UCSD-AML1 (cell line): ENCODE measurements around the gene PIEZO1.
"Not testable (repeated sequence)": the region's sequence is repeated elsewhere in the genome, so short reads cannot be mapped to it uniquely, and the experiment has no call there.

Experiments used
- DNase-seq: peaks from one replicate; lab custom pipeline; 2025; ENCODE audit not compliant: unreplicated experiment; lab: John Stamatoyannopoulos, UW

Gene PIEZO1, protein sequence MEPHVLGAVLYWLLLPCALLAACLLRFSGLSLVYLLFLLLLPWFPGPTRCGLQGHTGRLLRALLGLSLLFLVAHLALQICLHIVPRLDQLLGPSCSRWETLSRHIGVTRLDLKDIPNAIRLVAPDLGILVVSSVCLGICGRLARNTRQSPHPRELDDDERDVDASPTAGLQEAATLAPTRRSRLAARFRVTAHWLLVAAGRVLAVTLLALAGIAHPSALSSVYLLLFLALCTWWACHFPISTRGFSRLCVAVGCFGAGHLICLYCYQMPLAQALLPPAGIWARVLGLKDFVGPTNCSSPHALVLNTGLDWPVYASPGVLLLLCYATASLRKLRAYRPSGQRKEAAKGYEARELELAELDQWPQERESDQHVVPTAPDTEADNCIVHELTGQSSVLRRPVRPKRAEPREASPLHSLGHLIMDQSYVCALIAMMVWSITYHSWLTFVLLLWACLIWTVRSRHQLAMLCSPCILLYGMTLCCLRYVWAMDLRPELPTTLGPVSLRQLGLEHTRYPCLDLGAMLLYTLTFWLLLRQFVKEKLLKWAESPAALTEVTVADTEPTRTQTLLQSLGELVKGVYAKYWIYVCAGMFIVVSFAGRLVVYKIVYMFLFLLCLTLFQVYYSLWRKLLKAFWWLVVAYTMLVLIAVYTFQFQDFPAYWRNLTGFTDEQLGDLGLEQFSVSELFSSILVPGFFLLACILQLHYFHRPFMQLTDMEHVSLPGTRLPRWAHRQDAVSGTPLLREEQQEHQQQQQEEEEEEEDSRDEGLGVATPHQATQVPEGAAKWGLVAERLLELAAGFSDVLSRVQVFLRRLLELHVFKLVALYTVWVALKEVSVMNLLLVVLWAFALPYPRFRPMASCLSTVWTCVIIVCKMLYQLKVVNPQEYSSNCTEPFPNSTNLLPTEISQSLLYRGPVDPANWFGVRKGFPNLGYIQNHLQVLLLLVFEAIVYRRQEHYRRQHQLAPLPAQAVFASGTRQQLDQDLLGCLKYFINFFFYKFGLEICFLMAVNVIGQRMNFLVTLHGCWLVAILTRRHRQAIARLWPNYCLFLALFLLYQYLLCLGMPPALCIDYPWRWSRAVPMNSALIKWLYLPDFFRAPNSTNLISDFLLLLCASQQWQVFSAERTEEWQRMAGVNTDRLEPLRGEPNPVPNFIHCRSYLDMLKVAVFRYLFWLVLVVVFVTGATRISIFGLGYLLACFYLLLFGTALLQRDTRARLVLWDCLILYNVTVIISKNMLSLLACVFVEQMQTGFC (N-terminal part only)

DNA sequence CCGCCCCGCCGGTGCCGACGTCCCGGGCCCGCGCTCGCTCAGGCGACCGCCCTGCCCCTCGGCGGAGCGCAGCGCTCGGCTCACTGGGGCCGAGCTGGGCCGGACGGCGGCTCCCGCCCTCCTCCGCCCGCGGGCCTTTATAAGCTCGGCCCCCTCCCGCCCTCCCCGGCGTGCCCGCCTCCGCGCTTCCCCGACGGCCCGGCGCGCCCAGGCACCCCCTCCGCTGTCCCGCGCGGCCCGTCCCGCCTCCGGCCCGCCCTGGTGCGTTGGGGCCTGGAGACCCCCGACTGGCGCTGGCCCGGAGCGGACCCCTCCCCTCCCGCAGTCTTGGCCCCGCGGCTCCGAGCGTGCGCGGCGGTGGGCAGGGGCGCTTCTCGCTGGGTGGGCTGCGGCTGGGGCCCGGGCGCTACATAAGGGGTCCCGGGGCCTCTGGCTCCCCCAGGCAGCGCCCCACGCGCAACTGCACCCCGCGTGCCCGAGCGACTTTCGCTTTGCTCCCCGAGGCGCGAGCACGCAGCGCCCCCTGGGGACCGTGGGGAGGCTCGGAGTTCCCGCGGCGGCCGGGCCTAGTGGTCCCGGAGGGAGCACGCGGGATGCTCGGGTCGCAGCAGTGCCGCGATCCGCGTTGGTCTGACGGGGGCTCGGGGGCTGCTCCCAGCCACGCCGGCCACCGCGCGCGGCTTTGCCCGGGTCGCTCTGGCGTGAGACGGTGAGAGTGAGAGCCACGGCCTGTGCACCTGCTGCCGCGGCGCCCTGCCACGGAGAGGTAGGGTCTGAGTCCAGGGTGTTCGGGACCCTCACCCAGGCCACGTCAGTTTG lies at the start of gene PIEZO1:
Gene PIEZO1 (minus strand): TSS at position 115 of the 819 bp plus-strand sequence. CDS start 256 bp downstream, outside the sequence.
- peak; percentile 84 for DNase-seq

DNA sequence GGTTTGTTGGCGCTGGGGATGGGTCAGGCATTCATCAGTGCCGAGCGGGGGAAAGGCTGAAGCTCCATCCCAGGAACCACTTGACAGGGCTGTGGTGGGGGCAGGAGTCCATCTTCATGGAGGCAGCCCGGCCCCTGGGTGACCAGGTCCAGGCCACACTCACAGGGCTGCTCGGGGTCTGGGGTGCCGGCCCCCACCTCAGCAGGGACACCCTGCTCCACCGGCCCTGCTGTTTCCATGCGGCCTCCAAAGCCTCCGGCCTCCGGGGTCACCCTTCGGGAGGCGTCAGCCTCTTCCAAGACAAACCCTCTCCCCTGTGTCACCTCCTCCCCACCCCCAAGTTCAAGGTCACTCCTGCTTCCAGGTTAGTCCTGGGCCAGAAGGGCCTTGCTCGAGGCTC lies 49.6 kb upstream of the PIEZO1 start:
- DNase-seq: no peak

DNA sequence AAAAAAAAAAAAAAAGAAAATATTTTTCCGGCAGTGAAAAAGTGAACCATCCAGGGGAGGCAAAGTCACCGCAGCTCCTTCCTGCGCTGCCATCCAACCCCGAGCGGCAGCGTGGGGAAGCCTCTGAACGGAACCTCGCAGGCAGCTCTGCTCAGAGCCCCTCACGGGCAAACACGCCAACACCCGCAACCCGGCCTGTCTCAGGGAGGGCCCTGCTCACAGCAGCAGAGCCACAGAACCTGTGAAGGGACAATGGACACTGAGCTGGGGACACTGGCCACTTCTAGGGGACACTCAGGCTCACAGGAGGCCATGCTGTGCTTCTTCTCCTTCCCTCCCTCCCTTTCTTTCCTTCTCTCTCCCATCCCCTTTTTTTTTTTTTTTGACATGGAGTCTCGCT lies 48.1 kb upstream of the PIEZO1 start:
- no peak for DNase-seq

DNA sequence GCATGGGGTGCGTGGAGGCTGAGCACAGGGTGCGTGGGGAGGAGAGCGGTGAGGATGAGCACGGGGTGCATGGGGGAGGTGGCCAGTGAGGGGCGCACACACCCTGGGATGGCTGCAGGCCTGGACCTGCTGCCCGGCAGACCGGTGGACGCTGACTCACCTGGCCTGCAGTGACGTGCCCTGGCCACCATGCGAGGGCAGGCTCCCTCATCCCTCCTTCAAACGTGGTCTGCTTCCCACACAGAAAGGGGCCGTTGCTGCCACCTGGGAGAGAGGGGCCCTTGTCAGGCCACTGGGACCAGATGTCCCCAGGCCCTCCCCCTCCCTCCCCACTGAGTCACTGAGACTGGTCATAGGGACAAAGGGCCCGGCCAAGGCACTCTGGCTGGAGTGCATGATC lies 46.8 kb upstream of the PIEZO1 start:
- DNase-seq: no peak

DNA sequence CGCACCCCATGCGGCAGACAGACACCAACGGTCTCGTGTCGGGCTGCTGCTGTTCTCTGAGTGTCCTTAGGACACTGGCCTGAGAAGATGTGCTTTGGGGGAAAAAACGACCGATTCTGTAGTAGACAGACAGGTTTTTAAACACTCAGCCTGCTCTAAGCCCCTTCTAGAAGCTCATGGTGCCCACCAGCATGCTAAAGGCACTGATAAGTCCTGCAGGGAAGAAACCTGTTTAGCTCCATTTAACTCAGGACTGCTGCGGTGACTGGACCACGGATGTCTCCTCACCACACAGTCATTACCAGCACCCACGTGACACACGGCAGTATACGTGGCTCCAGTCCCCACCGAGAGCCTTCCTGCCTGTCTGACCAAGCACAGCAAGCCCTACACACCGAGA lies 45.8 kb upstream of the PIEZO1 start:
- DNase-seq: no peak

DNA sequence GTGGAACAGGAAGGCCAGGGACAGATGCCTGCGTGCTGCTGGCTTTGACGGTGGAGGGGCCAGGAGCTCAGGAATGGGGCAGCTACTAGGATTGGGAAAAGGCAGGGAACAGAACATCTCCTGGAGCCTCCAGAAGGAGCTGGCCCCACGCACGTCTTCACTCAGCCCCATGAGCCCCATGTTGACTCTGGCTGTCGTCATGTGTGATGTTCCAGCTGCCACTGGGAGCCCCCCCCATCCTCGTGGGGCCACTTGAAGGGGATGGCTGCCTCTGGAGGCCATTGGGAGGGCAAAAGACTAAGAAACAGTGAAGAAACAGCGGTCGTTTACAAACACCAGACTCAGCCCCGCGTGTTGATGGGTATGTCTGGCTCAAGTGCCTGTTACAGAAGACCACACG lies 45.2 kb upstream of the PIEZO1 start:
- no peak for DNase-seq

DNA sequence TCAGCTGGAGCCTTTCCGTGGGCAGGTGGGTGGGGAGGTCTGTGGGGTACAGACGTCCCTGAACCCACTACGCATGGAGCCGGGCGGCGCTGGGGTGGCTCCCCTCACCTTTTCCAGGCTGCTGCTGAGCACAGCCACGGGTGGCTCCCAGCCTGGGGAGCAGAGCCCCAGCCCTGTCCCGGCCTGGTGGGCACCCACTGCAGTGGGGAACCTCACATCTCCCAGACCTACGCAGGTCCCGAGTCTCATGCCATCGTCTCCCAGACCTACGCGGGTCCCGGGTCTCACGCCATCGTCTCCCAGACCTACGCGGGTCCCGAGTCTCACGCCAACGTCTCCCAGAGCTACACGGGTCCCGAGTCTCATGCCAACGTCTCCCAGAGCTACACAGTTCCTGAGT lies 43.7 kb upstream of the PIEZO1 start:
- no peak for DNase-seq

DNA sequence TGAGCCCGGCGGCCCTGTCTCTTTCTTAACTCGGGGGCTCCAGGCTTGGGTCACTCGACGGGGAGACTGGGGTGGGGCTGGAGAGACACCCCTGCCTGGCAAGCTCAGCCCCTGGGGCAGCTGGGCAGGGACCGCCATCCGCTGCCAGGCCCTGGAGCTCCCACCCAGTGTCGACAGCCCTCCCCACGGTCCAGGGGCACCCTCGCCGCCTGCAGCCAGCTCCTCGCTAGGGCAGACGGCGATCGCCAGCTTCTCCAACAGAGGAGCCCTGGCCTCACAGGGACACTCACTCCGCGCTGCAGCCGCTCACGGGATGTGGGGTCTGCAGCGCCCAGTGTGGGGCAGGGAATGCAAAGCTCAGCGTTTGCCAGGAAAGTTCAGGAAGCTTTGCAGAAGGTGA lies 42.7 kb upstream of the PIEZO1 start:
- DNase-seq: no peak

DNA sequence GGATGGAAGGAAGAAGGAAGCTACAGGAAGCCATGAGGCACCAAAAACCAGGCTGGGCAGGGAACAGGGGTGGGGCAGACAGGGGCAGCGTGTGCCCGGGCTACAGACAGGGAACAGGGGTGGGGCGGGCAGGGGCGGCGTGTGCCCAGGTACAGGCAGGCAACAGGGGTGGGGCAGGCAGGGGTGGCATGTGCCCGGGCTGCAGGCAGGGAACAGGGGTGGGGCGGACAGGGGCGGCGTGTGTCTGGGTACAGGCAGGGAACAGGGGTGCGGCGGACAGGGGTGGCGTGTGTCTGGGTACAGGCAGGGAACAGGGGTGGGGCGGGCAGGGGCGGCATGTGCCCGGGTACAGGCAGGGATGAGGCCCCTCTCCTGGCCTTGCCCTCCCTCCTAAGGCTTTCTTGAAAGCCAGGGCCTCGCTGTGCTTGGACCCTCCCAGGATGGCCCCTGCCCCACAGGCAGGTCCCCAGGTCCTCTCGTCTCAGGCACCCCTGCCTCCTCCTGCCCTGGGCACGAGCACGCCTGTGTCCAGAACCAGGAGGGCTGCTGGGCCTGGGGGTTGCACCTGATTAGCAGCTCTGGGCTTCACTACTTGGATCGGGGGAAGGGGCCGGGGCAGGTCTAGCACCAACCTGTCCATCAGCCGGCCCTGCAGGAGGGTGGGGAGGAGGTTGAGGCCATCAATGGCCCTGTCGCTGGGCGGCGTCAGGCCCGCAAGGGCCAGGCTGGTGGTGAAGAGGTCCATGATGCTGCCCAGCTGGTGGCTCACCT lies 41.2 kb upstream of the PIEZO1 start:
- no peak for DNase-seq

DNA sequence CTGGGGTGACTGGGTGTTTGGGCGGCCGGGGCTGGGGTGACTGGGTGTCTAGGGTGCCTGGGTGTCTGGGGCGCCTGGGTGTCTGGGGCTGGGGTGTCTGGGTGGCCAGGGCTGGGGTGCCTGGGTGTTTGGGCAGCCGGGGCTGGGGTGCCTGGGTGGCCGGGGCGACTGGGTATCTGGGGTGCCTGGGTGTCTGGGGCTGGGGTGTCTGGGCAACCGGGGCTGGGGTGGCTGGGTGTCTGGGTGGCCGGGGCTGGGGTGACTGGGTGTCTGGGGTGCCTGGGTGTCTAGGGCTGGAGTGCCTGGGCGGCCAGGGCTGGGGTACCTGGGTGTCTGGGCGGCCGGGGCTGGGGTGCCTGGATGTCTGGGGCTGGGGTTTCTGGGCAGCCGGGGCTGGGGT lies 40.1 kb upstream of the PIEZO1 start:
- DNase-seq: no peak

DNA sequence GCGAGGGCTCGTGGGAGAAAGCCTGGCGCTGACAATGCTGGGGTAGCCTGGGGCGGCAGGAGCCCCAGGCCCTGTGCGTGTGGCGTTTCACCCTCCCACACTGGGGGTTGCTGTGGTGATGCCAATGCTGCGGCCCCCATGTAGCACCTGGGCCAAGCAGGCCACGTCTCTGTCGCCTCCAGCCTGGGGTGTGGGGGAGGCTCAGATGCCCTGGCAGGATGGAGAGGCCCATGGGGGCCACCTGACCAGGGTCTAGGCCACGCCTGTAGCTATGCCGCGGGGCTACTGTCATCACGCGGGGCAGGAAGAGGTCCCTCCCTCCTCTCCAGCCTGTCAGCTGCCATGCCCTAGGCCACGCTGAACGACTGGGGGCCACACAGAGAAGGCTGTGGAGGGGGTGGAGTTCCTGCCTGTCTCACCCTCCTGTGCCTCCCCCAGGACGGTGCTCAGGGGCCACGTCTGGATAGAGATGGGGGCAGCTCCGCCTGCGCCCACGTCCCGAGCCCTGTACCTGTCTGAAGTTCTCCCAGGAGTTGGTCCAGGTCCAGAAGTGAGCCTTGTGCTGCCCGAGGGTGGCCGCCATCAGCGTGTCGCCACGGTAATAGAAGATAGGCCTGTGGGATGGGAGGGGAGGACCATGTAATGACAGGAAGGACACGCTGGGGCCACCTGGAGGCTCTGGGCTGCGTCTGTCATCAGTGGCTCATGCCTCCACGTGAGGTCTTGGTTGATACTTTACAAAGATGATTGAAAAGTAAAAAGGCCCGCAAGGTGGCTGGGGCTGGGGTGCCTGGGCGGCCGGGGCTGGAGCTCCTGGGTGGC lies 39.4 kb upstream of the PIEZO1 start:
- no peak for DNase-seq

DNA sequence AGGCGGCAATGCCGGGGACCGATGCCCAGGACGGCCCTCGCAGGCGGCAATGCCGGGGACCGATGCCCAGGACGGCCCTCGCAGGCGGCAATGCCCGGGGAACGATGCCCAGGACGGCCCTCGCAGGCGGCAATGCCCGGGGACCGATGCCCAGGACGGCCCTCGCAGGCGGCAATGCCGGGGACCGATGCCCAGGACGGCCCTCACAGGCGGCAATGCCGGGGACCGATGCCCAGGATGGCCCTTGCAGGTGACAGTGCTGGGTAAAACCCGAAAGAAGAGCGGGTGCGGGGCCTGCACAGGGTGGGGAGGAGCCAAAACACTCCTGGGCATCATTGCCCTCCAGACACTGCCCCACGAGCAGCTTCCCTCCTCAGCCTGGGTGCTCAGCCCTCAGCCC lies 38.6 kb upstream of the PIEZO1 start:
- not testable (repeated sequence) for DNase-seq

DNA sequence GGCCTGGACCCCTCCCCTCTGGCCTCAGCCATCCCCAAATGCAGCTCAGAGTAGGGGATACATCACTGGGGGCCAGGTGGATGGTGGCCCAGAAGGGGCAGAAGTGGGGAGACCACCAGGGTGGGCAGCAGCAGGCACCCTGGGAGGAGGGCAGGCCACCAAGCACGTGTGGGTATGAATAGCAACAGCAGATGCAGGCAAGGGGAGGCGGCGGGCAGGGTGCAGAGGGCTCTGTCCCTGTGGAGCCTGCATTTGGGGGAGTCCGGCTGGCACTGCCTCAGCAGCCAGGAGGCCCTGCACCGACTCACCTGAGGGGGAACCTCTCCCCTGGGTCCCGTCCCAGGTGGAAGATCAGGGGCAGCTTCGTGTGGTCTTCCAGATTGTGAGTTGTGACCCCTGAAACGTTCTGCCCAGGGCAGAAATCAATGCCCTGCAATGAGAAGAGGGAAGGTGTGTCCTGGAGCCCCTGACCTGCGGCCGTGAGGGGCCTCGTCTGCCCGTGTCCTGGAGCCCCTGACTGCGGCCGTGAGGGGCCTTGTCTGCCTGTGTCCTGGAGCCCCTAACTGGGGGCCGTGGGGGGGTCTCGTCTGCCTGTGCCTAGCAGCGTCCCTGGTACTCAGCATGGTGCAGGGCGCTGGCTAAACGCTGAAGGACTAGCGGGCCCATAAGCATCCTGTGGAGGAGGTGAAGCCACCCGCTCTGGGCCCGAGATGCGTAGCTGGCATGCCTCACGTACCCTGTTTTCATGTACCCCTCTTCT lies 37.4 kb upstream of the PIEZO1 start:
- DNase-seq: no peak

DNA sequence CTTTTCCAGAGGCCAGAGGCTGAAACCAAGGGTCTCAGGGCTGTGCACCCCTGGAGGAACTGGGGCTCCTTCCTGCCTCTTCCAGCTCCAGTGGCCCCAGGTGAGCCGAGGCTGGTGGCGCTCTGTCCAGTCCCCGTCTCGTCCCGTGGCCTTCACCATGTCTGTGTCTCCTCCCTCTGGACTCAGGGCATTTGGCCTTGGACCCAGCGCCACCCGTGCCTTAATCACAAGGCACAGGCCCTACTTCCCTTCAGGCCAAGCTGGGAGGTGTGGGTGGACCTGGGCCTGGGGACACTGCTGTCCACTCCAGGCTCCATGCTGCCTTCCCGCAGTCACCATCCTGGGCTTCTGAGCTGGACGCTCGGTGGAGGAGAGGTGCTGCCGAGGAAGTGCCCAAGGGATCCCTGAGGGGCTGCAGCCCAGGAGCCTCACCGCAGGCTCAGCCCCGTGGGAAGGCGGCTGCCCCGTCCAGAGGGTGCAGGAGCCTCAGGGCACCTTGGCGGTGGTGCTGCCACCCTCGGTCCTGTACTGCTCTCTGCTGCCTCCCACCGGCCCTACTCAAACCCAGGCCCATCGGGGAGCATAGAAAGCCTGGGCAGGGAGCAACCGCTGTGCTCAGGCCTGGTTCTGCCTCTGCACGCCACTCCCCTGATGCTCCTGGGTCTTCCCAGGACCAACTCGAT lies 36.3 kb upstream of the PIEZO1 start:
- no peak for DNase-seq

DNA sequence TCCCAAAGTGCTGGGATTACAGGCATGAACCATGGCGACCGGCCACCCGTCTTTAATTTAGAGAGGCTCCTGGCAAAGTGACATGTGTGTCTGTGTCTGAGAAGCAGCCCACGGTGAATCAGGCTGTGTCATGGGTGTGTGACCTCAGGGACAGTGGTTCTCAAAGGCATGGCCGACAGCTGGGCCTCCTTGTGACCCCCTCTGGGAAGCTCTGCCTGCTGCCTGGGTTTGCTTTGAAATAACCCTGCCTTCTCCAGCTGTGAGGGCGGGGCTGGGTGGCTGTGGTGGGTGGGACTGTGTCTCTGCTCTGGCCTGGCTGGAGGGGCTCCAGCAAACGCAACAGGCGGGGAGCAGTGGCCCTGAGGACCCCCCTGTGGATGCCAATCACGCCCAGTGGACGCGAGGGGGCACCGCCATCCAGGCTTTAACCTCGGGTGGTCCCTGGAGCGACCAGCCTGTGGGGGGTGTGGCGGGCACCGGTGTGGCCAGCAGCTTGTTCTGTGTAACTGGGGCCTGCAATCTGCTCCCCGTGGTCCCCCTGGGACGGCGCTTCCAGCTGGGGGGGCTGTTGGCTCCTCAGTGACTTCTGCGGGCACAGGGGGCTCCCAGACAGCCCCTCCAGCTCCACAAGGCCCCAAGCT lies 35.5 kb upstream of the PIEZO1 start:
- no peak for DNase-seq

DNA sequence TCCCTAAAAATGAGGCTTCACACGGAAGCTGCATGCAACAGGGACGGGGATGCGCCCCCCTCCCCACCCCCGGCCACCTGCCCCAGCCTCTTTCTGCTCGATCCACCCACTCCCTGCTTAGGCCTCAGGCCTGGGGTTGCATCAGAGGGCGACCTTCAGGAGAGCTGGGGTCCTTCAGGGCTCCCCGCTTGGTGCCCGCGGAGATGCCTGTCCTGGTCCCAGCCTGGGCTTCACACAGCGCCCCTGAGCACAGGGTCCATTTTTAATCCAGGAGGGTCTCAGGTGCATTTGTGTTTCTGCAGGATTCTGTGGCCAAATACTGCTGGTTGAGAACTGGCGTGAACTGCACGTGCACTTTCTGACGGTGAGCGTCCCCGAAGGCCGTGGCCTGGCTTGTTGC lies 34.1 kb upstream of the PIEZO1 start:
- DNase-seq: no peak

DNA sequence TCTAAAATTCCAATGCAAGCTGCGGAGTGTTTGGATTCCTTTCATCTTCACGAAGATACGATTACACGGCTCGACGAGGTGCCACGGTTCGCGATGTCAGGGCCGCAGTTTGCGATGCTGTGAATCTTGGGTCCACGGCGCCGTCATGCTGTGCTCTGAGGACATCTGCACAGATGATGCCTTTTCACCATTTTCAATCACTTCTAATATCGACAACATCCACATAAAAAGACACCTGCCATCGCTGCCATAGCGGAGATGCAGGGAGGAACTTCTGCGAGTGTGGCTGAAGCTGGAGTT lies 33.5 kb upstream of the PIEZO1 start:
- DNase-seq: no peak
